Inflammatory macrophage treated with lipopolysaccharide for 1 hour (primary cell): Measurements from ENCODE around the gene TRRAP.
A peak's percentile ranks its signal among the peaks of the same experiment; 100 is the strongest.
"Not testable (repeated sequence)": the region's sequence is repeated elsewhere in the genome, so short reads cannot be mapped to it uniquely, and the experiment has no call there.

Source experiments
- DNase-seq, 2 donors: peaks; one replicate each; pipeline ENCODE4 v3.0.0-alpha.2; 2020 to 2022

The TRRAP gene

GRCh38 chr7:99033765-99034164 is 155.4 kb downstream of the TRRAP start:
- no peak for DNase-seq

GRCh38 chr7:99034932-99035722 is 156.8 kb downstream of the TRRAP start:
- DNase-seq: no peak

- no peak for DNase-seq
Observed at GRCh38 chr7:99035723-99036545, 157.6 kb downstream of the TRRAP start.

GRCh38 chr7:99036546-99037111 is 158.3 kb downstream of the TRRAP start:
- DNase-seq: no peak

GRCh38 chr7:99037327-99037940 is 159.1 kb downstream of the TRRAP start:
- DNase-seq: no peak

- DNase-seq: no peak
Observed at GRCh38 chr7:99038086-99038855, 159.9 kb downstream of the TRRAP start.

GRCh38 chr7:99039384-99039891 is 161.1 kb downstream of the TRRAP start:
- DNase-seq: no peak

GRCh38 chr7:99040104-99040958 is 162.0 kb downstream of the TRRAP start:
- peak; percentile 36 to 86 for DNase-seq

- DNase-seq: no peak
Observed at GRCh38 chr7:99041526-99041925, 163.2 kb downstream of the TRRAP start.

- DNase-seq: no peak
Observed at GRCh38 chr7:99042957-99043356, 164.6 kb downstream of the TRRAP start.

GRCh38 chr7:99044858-99045257 is 166.5 kb downstream of the TRRAP start:
- DNase-seq: not testable (repeated sequence)

- not testable (repeated sequence) for DNase-seq
Observed at GRCh38 chr7:99046262-99046661, 167.9 kb downstream of the TRRAP start.

GRCh38 chr7:99046722-99047121 is 168.4 kb downstream of the TRRAP start:
- no peak for DNase-seq

- no peak for DNase-seq
Observed at GRCh38 chr7:99047526-99048077, 169.3 kb downstream of the TRRAP start.

GRCh38 chr7:99050971-99051370 is 172.6 kb downstream of the TRRAP start:
- no peak for DNase-seq

GRCh38 chr7:99054781-99055180 is 176.4 kb downstream of the TRRAP start:
- no peak for DNase-seq

GRCh38 chr7:99061001-99061776 is 182.9 kb downstream of the TRRAP start:
- no peak for DNase-seq
